Transverse colon (tissue), 4 donors: ENCODE results near the gene CTBP1. TPM values are rescaled to one million over a fixed set of nuclear protein-coding genes. Genes with fewer than 3 reads are reported as not detected.

Source experiments
- DNase-seq: peaks from one replicate; pipeline ENCODE4 v3.0.0-alpha.2; 2019
- H3K27ac ChIP-seq, 4 donors: fragments of 200-600 bp; sonication (generic); 2 replicates each; pipeline ENCODE4 v1.5.1; 2016 to 2018; ENCODE audit warnings: inconsistent platforms in 4 of 4
- H3K27me3 ChIP-seq: fragments of 200-600 bp; sonication (generic); 2 replicates; pipeline ENCODE4 v1.5.1; 2017; ENCODE audit warnings: inconsistent platforms
- H3K36me3 ChIP-seq, 4 donors: fragments of 200-600 bp; sonication (generic); 2 replicates each; pipeline ENCODE4 v1.5.1; 2017 to 2019; ENCODE audit warnings: inconsistent platforms in 4 of 4
- H3K4me1 ChIP-seq, 4 donors: fragments of 200-600 bp; sonication (generic); 2 replicates each; pipeline ENCODE4 v1.5.1; 2017 to 2020; ENCODE audit warnings: inconsistent platforms in 4 of 4
- H3K4me3 ChIP-seq, 4 donors: fragments of 200-600 bp; sonication (generic); 1 replicate in 1 of 4; 2 replicates in 3 of 4; pipeline versions ENCODE4 v1.5.1 to v1.6.1; 2017 to 2019; ENCODE audit warnings: inconsistent platforms in 4 of 4
- H3K9me3 ChIP-seq, 2 donors: fragments of 200-600 bp; sonication (generic); 2 replicates each; pipeline ENCODE4 v1.5.1; 2017 to 2019; ENCODE audit warnings: inconsistent platforms in 2 of 2
- CTCF ChIP-seq, 5 experiments: fragments of 200-600 bp in 3 of 5; fragments of 450-650 bp in 2 of 5; sonication (generic) in 3 of 5; IDR thresholded peaks; 1 replicate in 2 of 5; 2 replicates in 3 of 5; pipeline ENCODE4 v1.5.1; 2016 to 2017; ENCODE audit warnings: antibody characterized with exemption in 5 of 5, inconsistent platforms in 3 of 5, mild to moderate bottlenecking in 2 of 5, moderate library complexity in 1 of 5
- EP300 ChIP-seq: sonication (generic); formaldehyde crosslinking; IDR thresholded peaks from one replicate; pipeline ENCODE4 v1.6.1; 2017; ENCODE audit warnings: antibody characterized with exemption, low read depth
- POLR2A ChIP-seq: fragments of 450-650 bp; IDR thresholded peaks from one replicate; pipeline ENCODE4 v1.6.1; 2016; ENCODE audit warnings: antibody characterized with exemption, mild to moderate bottlenecking, moderate library complexity
- POLR2AphosphoS5 ChIP-seq, 3 donors: sonication (generic); formaldehyde crosslinking; IDR thresholded peaks; one replicate each; pipeline ENCODE4 v1.6.1; 2016; ENCODE audit warnings: antibody characterized with exemption in 3 of 3
- WGBS, 2 donors: methylation state at CpG; one replicate each; pipeline ENCODE4 v1.1.5; 2018; ENCODE audit warnings: low coverage in 1 of 2; 5-methylcytosine and 5-hydroxymethylcytosine counted together
- in situ Hi-C, 4 donors: fragments of 200-750 bp; cut with MboI; loops; one replicate each; pipeline versions ENCODE4 v1.15.0 to v1.15.1; 2017; ENCODE audit warnings: low sequenced_read_pairs in 3 of 4, low pct_ligation_motif_present in 1 of 4, low pct_unique_long_range_greater_than_20kb in 1 of 4
- intact Hi-C: fragments of 100-400 bp; cut with DNase I; formaldehyde crosslinking; loops from one replicate; pipeline ENCODE4 v1.15.1; 2023; ENCODE audit warnings: low total_unique reads
- total RNA-seq, 4 donors: library from RNA; depleted of rRNA; stranded (reverse); fragments of >200 nt; gene quantifications; one replicate each; pipeline ENCODE4 v1.1.0, GENCODE V29; 2016

CTBP1 gene
- total RNA-seq, 4 donors from 2014 or later: 183 to 457 (median 243) TPM

- H3K27me3 ChIP-seq: no peaks in the 10 kb centered on the region
- H3K4me1 ChIP-seq: peaks cover 8 to 23% (median 13%) of the 10 kb centered on the region in 4 donors
- DNase-seq: no peak
- no peak overlapping the region for H3K4me3 ChIP-seq
- intact Hi-C loops (no loop called here), in situ Hi-C loops (no loop called here)
- TF ChIP-seq POLR2A (no peak), POLR2AphosphoS5 (IDR thresholded peaks at IDR 0.05) (no peak), EP300 (no peak), CTCF (IDR thresholded peaks at IDR 0.05) (no peak)
- no peaks in the 10 kb centered on the region for H3K9me3 ChIP-seq
- no peak overlapping the region for H3K27ac ChIP-seq
- no peaks in the 10 kb centered on the region for H3K36me3 ChIP-seq
These were observed 68.3 kb downstream of the CTBP1 start for GRCh38 chr4:1180663-1181062.

- H3K9me3 ChIP-seq: no peaks in the 10 kb centered on the region
- TF ChIP-seq EP300: no peak
- no peak for TF ChIP-seq POLR2A
- no peak for TF ChIP-seq POLR2AphosphoS5 (IDR thresholded peaks at IDR 0.05)
- no peak for TF ChIP-seq CTCF (IDR thresholded peaks at IDR 0.05)
- no peak overlapping the region for H3K27ac ChIP-seq
- intact Hi-C loops (no loop called here), in situ Hi-C loops (no loop called here)
- no peak overlapping the region for H3K4me3 ChIP-seq
- 94 to 100% methylated on average over 1 of the region's 1 CpG for WGBS, 2 donors
- no peaks in the 10 kb centered on the region for H3K27me3 ChIP-seq
- H3K36me3 ChIP-seq: no peaks in the 10 kb centered on the region
- no peak for DNase-seq
- peaks cover 8 to 23% (median 13%) of the 10 kb centered on the region in 4 donors for H3K4me1 ChIP-seq
These were observed 69.0 kb downstream of the CTBP1 start for GRCh38 chr4:1179976-1180375.

GRCh38 chr4:1179089-1179441 lies 69.9 kb downstream of the CTBP1 start:
- in situ Hi-C loops (no loop called here), intact Hi-C loops (no loop called here)
- peaks cover 8 to 22% (median 13%) of the 10 kb centered on the region in 4 donors for H3K4me1 ChIP-seq
- H3K36me3 ChIP-seq: no peaks in the 10 kb centered on the region
- no peaks in the 10 kb centered on the region for H3K9me3 ChIP-seq
- no peak overlapping the region for H3K4me3 ChIP-seq
- no peaks in the 10 kb centered on the region for H3K27me3 ChIP-seq
- TF ChIP-seq POLR2AphosphoS5 (IDR thresholded peaks at IDR 0.05) (no peak), CTCF (IDR thresholded peaks at IDR 0.05) (no peak), EP300 (no peak), POLR2A (no peak)
- no peak for DNase-seq
- 68 to 100% methylated on average over 2 to 7 of the region's 7 CpGs for WGBS, 2 donors
- no peak overlapping the region for H3K27ac ChIP-seq

GRCh38 chr4:1178300-1179088 lies 70.4 kb downstream of the CTBP1 start:
- Histone ChIP-seq H3K36me3 (no peaks in the 10 kb centered on the region), H3K27me3 (peaks cover 2% of the 10 kb centered on the region), H3K4me3 (no peak overlapping the region), H3K4me1 (peaks cover 8 to 16% (median 13%) of the 10 kb centered on the region in 4 donors), H3K9me3 (no peaks in the 10 kb centered on the region), H3K27ac (no peak overlapping the region)
- WGBS, 2 donors: 87% methylated on average over 11 of the region's 11 CpGs; no CpG with 5 or more reads in 1 of the 2 donors
- intact Hi-C loops: no loop called here
- no peak for DNase-seq
- in situ Hi-C loops: no loop called here
- no peak for TF ChIP-seq POLR2AphosphoS5 (IDR thresholded peaks at IDR 0.05)
- no peak for TF ChIP-seq POLR2A
- TF ChIP-seq EP300: no peak
- TF ChIP-seq CTCF (IDR thresholded peaks at IDR 0.05): no peak
